ENCODE results near the gene TPST1.

DNA sequence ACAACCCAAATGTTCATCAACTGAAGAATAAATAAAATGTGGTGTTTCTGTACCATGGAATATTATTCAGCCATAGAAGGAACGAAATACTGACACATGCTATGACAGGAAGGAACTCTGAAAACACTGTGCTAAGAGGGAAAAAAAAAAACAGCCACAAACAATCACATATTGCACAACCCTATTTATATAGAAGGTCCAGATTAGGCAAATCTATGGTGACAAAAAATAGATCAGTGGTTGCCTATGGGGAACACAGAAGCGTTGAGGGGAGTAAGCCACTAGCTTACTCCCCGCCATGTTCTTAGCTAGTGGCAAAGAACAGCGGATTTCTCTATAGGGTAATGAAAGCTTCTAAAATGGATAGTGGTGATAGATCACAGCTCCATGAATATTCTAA is 198.4 kb downstream of the TPST1 start:
- TF ChIP-seq CREB1 (IDR thresholded peaks at IDR 0.05; ENCODE audit: low read depth) (no peak), TAF1 (IDR thresholded peaks at IDR 0.05; ENCODE audit: low read depth) (no peak), EP300 (IDR thresholded peaks at IDR 0.05; ENCODE audit: borderline replicate concordance) (no peak), RAD21 (IDR thresholded peaks at IDR 0.05; ENCODE audit: low read depth) (no peak), TEAD4 (IDR thresholded peaks at IDR 0.05) (no peak), CEBPB (IDR thresholded peaks at IDR 0.05) (no peak), ZBTB7A (IDR thresholded peaks at IDR 0.05; ENCODE audit: low read depth) (no peak), YY1 (IDR thresholded peaks at IDR 0.05; ENCODE audit: low read depth) (no peak), FOXM1 (IDR thresholded peaks at IDR 0.05; ENCODE audit: borderline replicate concordance, low read depth) (no peak), EGR1 (IDR thresholded peaks at IDR 0.05) (no peak)
- TF ChIP-seq, protein P1, sequence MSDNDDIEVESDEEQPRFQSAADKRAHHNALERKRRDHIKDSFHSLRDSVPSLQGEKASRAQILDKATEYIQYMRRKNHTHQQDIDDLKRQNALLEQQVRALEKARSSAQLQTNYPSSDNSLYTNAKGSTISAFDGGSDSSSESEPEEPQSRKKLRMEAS (IDR thresholded peaks at IDR 0.05), result no peak
- TF ChIP-seq, protein P2, sequence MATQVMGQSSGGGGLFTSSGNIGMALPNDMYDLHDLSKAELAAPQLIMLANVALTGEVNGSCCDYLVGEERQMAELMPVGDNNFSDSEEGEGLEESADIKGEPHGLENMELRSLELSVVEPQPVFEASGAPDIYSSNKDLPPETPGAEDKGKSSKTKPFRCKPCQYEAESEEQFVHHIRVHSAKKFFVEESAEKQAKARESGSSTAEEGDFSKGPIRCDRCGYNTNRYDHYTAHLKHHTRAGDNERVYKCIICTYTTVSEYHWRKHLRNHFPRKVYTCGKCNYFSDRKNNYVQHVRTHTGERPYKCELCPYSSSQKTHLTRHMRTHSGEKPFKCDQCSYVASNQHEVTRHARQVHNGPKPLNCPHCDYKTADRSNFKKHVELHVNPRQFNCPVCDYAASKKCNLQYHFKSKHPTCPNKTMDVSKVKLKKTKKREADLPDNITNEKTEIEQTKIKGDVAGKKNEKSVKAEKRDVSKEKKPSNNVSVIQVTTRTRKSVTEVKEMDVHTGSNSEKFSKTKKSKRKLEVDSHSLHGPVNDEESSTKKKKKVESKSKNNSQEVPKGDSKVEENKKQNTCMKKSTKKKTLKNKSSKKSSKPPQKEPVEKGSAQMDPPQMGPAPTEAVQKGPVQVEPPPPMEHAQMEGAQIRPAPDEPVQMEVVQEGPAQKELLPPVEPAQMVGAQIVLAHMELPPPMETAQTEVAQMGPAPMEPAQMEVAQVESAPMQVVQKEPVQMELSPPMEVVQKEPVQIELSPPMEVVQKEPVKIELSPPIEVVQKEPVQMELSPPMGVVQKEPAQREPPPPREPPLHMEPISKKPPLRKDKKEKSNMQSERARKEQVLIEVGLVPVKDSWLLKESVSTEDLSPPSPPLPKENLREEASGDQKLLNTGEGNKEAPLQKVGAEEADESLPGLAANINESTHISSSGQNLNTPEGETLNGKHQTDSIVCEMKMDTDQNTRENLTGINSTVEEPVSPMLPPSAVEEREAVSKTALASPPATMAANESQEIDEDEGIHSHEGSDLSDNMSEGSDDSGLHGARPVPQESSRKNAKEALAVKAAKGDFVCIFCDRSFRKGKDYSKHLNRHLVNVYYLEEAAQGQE (IDR thresholded peaks at IDR 0.05; ENCODE audit: low read depth), result no peak

Data from Ishikawa (cell line).